ENCODE measurements around the gene ARL6IP4. TPM values are rescaled to one million over a fixed set of nuclear protein-coding genes. Genes with fewer than 3 reads are reported as not detected.
A peak's percentile ranks its signal among the peaks of the same experiment; 100 is the strongest.

The ARL6IP4 gene
- total RNA-seq, 4 donors from 2014 or later: 84.2 to 212 (median 153) TPM

DNA sequence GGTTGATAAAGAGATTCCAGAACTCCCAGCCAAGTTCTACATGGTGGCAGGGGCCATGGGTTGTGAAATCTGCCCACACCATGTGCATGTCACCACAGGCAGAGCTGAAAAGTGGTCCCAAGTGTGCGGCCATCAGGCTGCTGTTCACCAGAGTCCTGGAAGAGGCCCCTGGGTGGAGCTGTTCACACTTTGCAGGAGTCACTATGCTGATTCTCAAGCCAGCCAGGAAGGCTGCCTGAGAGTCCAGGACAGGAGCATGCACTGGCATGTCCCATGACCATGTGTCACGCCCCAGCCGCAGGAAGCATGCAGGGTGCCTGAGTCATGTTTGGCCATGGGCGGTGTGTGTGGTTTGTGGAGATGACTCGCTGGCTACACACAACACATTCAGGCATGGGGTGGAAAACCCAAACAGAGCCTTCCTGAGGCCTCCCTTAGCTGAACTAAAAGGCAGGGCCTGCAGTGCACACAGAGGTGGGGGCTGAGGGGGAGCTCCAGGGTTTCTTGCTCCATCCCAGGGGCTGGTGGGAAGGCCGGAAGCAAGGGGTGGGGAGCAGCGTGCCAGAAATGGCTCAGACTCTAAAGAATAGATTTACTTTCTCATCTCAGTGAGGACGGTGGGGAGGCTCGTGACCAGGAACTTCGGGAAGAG, 33.7 kb upstream of the ARL6IP4 start:
- no peaks in the 10 kb centered on the region for H3K9me3 ChIP-seq
- no peaks in the 10 kb centered on the region for H3K27me3 ChIP-seq
- TF ChIP-seq, protein P1, sequence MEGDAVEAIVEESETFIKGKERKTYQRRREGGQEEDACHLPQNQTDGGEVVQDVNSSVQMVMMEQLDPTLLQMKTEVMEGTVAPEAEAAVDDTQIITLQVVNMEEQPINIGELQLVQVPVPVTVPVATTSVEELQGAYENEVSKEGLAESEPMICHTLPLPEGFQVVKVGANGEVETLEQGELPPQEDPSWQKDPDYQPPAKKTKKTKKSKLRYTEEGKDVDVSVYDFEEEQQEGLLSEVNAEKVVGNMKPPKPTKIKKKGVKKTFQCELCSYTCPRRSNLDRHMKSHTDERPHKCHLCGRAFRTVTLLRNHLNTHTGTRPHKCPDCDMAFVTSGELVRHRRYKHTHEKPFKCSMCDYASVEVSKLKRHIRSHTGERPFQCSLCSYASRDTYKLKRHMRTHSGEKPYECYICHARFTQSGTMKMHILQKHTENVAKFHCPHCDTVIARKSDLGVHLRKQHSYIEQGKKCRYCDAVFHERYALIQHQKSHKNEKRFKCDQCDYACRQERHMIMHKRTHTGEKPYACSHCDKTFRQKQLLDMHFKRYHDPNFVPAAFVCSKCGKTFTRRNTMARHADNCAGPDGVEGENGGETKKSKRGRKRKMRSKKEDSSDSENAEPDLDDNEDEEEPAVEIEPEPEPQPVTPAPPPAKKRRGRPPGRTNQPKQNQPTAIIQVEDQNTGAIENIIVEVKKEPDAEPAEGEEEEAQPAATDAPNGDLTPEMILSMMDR (IDR thresholded peaks at IDR 0.05): peak in 5 of 6 experiments; percentile 11 to 68 (median 48)
- TF ChIP-seq POLR2A (IDR thresholded peaks at IDR 0.05): peak in 2 of 4 donors; percentile 22 to 39
- DNase-seq: peak; percentile 62
- peak overlapping the region in 2 of 4 donors; percentile 6 to 17 for H3K4me3 ChIP-seq
- H3K4me1 ChIP-seq: peaks cover 33 to 66% (median 41%) of the 10 kb centered on the region in 3 donors
- no peaks in the 10 kb centered on the region for H3K36me3 ChIP-seq
- intact Hi-C loops (cut with DNase I): no loop called here
- peak overlapping the region; percentile 84 to 93 (median 88) for H3K27ac ChIP-seq
- WGBS, 2 donors: 11 to 23% methylated on average over 3 of the region's 10 CpGs

DNA sequence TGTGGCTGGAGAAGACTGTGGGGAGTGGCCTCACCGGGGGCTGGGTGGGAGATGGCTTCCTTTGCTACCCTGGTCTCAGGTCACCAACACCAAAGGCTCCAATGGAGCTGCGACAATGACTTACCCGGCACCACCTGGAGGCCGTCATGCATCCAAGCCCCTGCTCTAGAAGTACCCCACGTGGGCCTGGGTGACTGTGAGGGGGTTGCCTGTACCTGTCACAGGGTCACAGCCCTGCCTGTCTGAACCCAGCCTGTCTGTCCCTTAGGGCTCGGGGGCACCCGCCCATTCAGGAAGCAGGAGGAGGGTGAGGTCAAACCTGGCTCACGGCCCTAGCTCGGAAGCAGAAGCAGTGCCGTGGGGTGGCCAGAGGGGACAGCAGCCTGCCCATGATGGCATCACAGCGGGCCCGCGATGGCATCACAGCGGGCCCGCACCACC, 33.1 kb upstream of the ARL6IP4 start:
- WGBS, 2 donors: 23 to 80% methylated on average over 1 to 11 of the region's 15 CpGs
- Histone ChIP-seq H3K4me3 (peak overlapping the region in 2 of 4 donors; percentile 6 to 17), H3K27ac (peak overlapping the region; percentile 84 to 93 (median 88)), H3K4me1 (peaks cover 33 to 65% (median 41%) of the 10 kb centered on the region in 3 donors), H3K27me3 (no peaks in the 10 kb centered on the region), H3K36me3 (no peaks in the 10 kb centered on the region), H3K9me3 (no peaks in the 10 kb centered on the region)
- intact Hi-C loops (cut with DNase I): no loop called here
- DNase-seq: no peak
- TF ChIP-seq, protein P1 (IDR thresholded peaks at IDR 0.05): peak in 3 of 6 experiments; percentile 35 to 56 (median 35)
- TF ChIP-seq POLR2A (IDR thresholded peaks at IDR 0.05): no peak

DNA sequence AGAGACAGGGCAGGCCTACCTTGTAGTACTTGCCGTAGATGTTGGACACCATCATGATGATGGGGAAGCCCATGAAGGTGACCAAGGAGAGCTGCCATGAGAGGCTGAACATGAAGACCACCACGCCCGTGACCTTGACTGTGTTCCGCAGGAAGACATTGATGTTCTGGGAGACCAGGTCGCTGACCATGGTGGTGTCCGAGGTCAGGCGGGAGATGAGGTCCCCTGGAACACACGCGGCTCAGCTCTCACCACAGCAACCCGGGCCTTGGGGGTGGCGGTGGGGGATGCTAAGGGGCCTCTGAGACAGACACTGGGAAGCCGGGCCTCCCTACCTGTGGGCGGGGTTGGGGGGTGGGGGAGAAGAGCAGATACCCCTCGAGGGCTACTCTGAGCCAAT, 31.9 kb upstream of the ARL6IP4 start:
- no peaks in the 10 kb centered on the region for H3K9me3 ChIP-seq
- H3K4me1 ChIP-seq: peaks cover 33 to 58% (median 37%) of the 10 kb centered on the region in 3 donors
- intact Hi-C loops (cut with DNase I): no loop called here
- DNase-seq: no peak
- 89 to 95% methylated on average over 4 to 6 of the region's 14 CpGs for WGBS, 2 donors
- peak overlapping the region in 1 of 4 donors; percentile 89 for H3K27ac ChIP-seq
- no peak overlapping the region for H3K4me3 ChIP-seq
- TF ChIP-seq, protein P1 (IDR thresholded peaks at IDR 0.05): no peak
- TF ChIP-seq POLR2A (IDR thresholded peaks at IDR 0.05): no peak
- H3K27me3 ChIP-seq: no peaks in the 10 kb centered on the region
- no peaks in the 10 kb centered on the region for H3K36me3 ChIP-seq

DNA sequence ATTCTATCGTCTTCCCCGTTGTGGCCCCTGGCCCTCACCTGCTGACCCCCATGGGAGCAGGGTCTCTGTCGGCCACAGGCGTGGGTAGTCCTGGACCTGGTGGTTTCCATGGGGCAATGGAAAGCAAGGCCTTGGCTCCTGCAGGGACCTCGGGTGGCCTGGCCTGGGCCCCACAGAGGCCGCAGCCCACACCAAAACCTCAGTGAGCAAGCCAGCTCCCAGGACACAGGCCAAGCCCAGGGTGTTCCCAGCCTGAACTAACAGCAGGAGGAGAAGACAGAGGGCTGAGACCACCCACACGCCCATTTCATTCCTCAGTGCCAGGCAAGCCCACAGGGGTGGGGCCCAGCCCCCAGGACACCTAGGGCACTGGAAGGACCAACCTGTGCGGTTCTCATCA, 31.1 kb upstream of the ARL6IP4 start:
- Histone ChIP-seq H3K9me3 (no peaks in the 10 kb centered on the region), H3K27me3 (no peaks in the 10 kb centered on the region), H3K4me1 (peaks cover 27 to 50% (median 33%) of the 10 kb centered on the region in 3 donors), H3K36me3 (no peaks in the 10 kb centered on the region), H3K27ac (no peak overlapping the region), H3K4me3 (no peak overlapping the region)
- intact Hi-C loops (cut with DNase I): no loop called here
- no peak for TF ChIP-seq POLR2A (IDR thresholded peaks at IDR 0.05)
- TF ChIP-seq, protein P1 (IDR thresholded peaks at IDR 0.05): no peak
- DNase-seq: no peak
- 93 to 100% methylated on average over 2 of the region's 8 CpGs for WGBS, 2 donors

DNA sequence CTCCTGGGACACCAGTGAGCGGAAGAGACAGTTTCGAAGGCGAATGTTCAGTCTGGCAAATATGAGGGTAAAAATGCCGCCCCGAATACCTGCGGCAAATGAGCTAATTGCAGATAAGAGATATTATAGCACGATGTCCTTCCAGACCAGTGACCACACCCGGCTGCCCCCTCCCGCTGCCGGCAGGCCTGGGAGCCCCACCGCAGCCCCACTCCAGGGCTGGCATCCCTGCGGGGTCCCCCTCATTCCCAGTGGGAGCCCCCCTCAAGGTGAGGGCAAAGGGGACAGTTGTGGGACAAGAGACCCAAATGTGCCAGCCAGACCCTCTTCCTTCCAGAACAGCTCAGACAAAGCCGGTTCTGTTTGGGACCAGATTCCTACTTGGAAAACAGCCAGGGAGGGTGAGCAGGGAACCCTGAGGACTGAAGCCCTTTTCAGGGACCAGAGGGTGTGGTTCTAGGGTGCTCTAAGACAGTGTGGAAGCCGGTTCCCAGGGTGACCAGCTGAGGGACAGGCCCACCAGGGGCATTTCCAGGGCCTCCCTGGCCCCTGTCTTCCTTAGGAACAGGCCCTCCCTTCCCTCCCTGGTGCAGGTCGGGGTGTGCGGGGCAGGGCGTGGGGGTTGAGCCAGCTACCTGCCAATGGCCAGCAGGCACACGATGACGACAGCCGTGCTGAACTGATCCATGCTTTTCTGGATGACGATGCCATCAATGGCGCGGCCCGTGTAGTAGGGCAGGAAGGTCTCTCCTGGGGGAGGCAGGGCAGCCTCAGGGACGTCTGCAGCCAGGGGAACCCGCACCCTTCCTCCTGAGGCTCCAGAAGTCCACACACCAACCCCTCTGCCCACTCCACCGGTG, 30.4 kb upstream of the ARL6IP4 start:
- no peaks in the 10 kb centered on the region for H3K27me3 ChIP-seq
- no peak for TF ChIP-seq POLR2A (IDR thresholded peaks at IDR 0.05)
- TF ChIP-seq, protein P1 (IDR thresholded peaks at IDR 0.05): no peak
- 78 to 92% methylated on average over 8 to 10 of the region's 27 CpGs for WGBS, 2 donors
- no peak overlapping the region for H3K4me3 ChIP-seq
- H3K27ac ChIP-seq: no peak overlapping the region
- no peaks in the 10 kb centered on the region for H3K9me3 ChIP-seq
- intact Hi-C loops (cut with DNase I): loop anchor here (10.0 kb wide), 1 partner anchor 155 kb away; no protein-coding TSS in a partner anchor
- no peak for DNase-seq
- peaks cover 21 to 43% (median 26%) of the 10 kb centered on the region in 3 donors for H3K4me1 ChIP-seq
- H3K36me3 ChIP-seq: no peaks in the 10 kb centered on the region

All from esophagus squamous epithelium (tissue), 5 donors.